SKM-1 treated with dmso at 0.1 percent for 144 hours (cell line): ENCODE results near the gene FSTL1.
A peak's percentile ranks its signal among the peaks of the same experiment; 100 is the strongest.
"Not testable (repeated sequence)": the region's sequence is repeated elsewhere in the genome, so short reads cannot be mapped to it uniquely, and the experiment has no call there.

Experiments used
- DNase-seq: peaks from one replicate; lab custom pipeline; 2025; ENCODE audit not compliant: unreplicated experiment; lab: John Stamatoyannopoulos, UW

The FSTL1 gene

GRCh38 chr3:120418866-120419490, 31.8 kb downstream of the FSTL1 start:
- no peak for DNase-seq

- no peak for DNase-seq
Observed at GRCh38 chr3:120418446-120418845, 32.3 kb downstream of the FSTL1 start.

DNA sequence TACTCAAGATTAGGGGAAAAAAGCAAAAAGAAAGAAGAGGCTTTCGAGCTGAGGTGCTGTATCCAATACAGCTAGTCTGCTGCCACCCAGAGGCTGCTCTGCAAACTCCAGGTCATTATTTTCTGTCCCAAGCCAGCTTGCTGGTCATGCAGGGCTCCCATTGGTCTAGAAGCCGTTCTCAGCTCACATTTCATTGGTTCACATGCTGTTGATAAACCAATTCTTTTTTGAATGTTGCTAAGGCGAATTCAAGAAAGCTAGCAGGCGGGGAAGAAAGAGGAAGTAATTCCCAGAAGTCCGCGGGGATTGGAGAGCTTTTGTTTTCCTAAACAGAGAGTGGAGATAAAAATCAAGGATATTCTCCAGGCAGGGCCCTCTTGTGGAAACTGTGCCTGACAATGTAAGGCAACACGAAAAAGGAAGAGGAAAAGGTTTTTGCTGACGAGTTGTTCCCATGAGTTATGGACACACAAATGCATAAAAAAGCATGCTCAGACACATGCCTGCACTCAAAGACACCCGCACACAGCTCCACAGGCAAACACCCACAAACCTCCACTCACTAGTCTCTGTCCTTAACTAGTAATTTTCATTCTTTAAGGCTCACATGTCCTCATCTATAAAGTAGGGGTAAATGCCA, 33.4 kb downstream of the FSTL1 start:
- peak; percentile 97 for DNase-seq

- DNase-seq = no peak
Observed at GRCh38 chr3:120416868-120417267, 33.9 kb downstream of the FSTL1 start.

DNA sequence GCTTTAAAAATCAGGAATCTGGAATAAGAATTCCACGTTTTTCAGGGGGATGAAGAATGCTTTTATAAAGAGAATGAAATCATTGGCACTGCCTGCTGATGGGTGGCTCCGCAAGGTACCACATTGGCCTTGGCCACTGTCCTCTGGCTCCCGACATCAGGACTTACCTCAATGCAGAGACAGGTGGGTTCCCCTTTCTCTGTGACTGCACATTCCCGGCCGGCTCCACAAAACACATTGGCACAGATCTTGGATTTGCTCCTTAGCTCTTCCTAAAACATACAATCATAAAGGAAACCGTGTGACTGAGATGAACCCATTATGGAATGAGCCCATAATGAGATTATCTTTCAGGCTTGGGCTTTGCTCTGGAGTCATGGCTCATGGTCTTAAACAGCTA, 35.0 kb downstream of the FSTL1 start:
- no peak for DNase-seq

DNA sequence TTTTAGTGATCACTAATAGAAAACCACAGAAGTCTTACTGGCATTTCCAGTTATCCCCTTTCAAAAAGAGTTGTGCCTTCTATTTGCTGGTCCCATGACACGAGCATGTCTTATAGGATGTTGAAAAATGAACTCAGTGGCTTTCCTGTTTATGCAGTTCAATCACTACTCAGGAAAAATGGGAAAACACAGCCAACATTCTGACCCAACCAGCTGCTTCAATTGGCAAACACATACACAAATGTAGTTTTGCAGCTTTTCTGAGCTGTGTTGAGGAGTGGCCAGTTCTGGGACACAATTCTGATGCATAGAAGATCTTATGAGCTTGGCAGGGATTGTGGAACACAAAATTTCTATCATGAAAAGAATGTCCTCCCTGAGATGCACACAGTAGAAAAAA, 40.3 kb downstream of the FSTL1 start:
- no peak for DNase-seq

GRCh38 chr3:120410116-120410515, 40.7 kb downstream of the FSTL1 start:
- DNase-seq = no peak

DNA sequence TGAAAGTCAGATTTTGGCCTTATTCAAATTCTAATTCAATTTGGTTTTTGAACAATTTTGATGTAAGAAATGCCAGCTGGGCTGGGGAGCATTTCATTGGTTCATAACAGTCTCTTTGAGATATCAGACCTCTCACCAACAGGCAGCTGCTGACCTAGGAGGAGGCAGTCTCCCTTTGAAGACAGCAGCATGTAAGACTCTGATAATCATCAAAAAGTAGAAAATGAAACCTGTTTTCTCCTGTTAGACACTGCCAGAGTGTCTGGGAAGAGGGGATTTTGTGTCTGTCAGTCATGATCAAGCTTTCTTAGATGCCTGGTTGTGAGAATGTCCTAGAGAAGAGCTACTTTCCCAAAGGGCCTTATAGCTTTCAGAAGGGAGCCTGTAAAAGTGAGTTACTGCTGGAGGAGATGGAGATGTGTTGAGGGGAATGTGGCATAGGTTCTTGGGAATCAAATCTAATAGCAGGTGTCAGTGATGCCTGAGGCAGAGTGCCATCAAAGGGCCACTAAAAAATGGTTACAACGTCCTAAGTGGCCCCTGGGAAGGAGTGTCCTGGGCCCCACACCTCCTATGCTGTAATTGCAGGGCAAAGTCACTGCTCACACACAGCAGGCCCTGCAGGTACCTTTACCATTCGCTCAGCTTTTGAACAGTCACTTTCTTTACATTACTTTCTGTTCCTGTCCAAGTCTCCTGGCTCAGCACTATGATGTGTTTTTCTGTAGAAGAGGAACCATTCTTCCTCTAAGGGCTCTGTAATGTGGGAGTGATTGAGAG, 43.1 kb downstream of the FSTL1 start:
- DNase-seq = no peak

GRCh38 chr3:120404876-120405275, 45.9 kb downstream of the FSTL1 start:
- no peak for DNase-seq

DNA sequence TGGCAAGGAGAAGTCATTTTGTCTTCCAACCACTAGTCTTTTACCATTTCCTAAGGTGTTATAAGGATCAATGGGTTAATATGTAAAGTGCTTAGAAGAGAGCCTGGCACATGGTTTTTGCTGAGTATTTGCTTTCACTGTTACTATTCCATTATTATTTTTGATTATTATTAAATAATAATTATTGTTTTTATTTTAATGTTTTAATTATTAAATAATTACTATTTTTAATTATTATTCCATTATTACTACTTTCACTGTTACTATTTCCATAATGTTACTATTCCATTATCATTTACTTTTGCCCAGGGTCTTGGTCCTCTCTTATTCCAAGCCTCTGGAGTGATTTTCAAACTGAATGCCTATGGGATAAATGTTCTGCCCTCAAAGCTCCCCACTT, 48.5 kb downstream of the FSTL1 start:
- DNase-seq = no peak

- DNase-seq = no peak
Observed at GRCh38 chr3:120399372-120399771, 51.4 kb downstream of the FSTL1 start.

DNA sequence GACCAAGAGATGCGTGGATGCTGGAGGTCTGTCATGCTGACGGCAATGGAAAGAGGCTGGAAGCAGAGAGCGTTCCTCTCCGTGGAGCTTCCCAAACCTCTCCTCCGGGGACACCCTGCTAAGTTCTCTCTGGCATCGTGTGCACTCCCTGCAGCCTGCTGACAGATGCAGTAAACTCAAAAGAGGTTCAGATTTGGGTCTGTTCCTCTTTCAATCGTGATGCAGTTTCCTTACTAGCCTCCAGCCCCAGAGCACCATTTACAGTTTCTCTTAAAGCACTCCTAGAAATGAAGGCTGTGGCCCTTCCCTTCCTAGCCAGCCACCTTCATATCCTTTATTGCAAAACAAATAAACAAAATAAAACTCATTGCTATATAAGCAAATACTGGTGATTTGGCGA, 54.3 kb downstream of the FSTL1 start:
- no peak for DNase-seq

GRCh38 chr3:120394347-120394746, 56.4 kb downstream of the FSTL1 start:
- DNase-seq = no peak

- DNase-seq = no peak
Observed at GRCh38 chr3:120393761-120394160, 57.0 kb downstream of the FSTL1 start.

GRCh38 chr3:120393243-120393642, 57.5 kb downstream of the FSTL1 start:
- DNase-seq = no peak

- no peak for DNase-seq
Observed at GRCh38 chr3:120382941-120383447, 67.8 kb downstream of the FSTL1 start.

- DNase-seq = no peak
Observed at GRCh38 chr3:120381503-120381902, 69.3 kb downstream of the FSTL1 start.

DNA sequence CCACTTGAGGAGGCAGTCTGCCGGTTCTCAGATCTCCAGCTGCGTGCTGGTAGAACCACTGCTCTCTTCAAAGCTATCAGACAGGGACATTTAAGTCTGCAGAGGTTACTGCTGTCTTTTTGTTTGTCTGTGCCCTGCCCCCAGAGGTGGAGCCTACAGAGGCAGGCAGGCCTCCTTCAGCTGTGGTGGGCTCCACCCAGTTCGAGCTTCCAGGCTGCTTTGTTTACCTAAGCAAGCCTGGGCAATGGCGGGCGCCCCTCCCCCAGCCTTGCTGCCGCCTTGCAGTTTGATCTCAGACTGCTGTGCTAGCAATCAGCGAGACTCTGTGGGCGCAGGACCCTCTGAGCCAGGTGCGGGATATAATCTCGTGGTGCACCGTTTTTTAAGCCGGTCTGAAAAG, 72.8 kb downstream of the FSTL1 start:
- not testable (repeated sequence) for DNase-seq

DNA sequence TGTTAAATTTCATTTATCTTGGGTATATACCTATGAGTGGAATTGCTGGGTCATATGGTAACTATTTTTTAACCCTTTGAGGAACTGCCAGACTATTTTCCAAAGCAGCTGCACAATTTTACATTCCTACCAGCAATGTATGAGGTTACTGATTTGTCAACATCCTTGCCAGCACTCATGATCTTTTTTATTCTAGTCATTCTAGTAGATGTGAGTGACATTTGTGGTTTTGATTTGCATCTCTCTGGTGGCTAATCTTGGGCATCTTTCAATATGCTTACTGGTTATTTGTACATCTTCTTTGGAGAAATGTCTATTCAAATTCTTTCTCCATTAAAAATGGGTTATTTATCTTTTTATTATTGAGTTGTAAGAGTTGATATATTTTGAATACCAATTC, 80.3 kb downstream of the FSTL1 start:
- DNase-seq = no peak

DNA sequence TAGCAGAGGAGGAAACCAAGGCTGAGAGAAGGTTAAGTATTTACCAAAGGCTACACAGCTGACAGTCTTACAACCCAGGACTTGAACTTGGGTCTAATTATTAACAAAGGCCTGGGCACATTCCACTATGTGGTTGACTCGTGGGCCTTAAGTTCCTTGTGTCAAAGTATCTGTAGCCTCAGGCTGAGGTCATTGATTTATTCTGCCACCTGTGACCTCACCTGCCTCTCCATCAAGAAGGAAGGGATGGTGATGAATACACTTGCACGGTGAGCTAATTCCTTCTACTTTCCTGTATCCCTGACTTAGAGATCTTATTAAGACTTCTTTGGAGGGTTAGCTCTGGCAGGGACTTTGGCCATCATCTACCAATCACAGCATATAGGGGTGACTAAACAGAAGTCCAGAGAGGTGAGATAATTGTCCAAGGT, 81.7 kb downstream of the FSTL1 start:
- DNase-seq = no peak

GRCh38 chr3:120368172-120368571, 82.6 kb downstream of the FSTL1 start:
- no peak for DNase-seq

DNA sequence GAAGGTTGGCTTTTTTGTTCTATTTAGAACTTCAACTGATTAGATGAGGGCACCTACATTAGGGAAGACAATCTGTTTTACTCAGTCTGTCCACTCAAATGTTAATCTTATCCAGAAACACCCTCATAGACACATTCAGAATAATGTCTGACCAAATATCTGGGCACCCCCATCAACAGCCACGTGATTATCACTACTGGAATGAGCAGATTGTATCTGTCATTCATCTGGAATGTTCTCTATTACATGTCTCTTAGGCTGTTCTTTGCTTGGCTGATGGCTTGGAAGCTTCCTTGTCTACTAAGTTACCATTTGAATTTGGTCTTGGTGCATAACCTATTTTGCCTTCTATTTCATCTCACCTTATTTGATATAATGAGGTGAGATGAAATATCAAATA, 86.0 kb downstream of the FSTL1 start:
- DNase-seq = no peak
